SIG-M5 (cell line): Measurements from ENCODE around the gene NTF3.

Experiments
- DNase-seq: peaks from one replicate; lab custom pipeline; 2025; lab: John Stamatoyannopoulos, UW

Gene NTF3

GRCh38 chr12:5432011-5432400 lies at the start of gene NTF3:
NTF3 (plus strand) TSS chr12:5432108; CDS start chr12:5432325, 217 bp downstream.
- no peak for DNase-seq

- no peak for DNase-seq
Measured at GRCh38 chr12:5384015-5384414, 47.9 kb upstream of the NTF3 start.

- no peak for DNase-seq
Measured at GRCh38 chr12:5388581-5389535, 43.0 kb upstream of the NTF3 start.

GRCh38 chr12:5390174-5390799 lies 41.6 kb upstream of the NTF3 start:
- DNase-seq = no peak

- DNase-seq = no peak
Measured at GRCh38 chr12:5391653-5392052, 40.3 kb upstream of the NTF3 start.

DNA sequence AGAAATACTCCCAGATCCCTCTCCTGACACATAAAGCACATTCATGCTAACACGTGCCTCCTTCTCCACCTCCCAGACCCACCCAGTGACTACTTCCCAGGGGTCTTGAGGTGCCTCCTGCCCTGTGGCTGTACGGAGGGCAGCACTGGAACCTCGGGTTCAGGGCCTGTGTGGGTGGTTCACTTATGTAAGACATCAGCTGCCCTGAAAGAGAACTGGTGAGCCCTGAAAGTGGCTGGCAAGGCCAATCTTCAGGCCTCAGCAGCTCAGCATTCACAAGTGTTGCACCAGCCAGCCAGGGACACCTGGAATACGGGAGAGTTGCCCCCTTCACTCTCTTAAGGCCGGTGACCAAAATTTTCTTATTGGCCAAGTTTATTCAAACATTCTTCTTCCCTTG lies 38.9 kb upstream of the NTF3 start:
- DNase-seq = no peak

DNA sequence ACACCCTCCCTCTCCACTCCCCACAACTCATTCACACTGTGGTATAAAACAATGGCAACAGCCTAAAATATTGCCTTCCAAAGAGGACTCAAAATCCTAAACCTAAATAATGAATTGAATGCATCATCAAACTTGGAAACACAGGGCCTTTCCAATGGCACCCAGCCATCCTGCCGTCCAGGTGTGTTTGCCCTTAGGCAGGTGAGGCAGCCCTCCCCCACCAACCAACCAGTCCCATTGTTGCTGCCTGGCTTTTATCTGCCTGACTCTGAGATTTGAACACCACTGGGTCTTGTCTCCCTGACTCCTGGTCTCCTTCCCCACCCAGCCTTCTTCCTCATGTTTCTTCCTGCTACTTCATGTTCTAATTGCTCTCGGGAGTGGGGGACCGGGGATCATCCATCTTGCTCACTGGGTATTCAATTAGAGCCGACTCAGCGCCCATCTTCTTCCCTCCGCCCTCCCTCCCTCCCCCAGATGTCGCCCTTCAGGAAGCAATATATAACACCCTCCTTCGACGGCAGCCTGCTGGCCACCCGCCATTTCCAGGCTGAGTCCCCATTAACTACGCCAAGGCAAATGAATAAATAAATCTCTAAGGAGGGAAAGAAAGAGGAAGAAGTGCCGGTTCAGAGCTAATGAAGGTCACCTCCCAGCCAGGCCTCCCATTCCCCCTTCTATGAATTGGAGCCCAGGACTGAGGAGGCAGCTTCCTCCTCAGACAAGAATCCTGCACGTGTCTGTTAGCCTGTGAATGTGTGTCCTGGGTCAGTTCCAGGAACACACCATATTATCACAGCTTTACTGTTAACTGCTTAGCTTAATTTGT lies 36.3 kb upstream of the NTF3 start:
- DNase-seq = no peak

- DNase-seq = no peak
Measured at GRCh38 chr12:5396541-5396940, 35.4 kb upstream of the NTF3 start.

GRCh38 chr12:5399266-5399665 lies 32.6 kb upstream of the NTF3 start:
- DNase-seq = no peak

DNA sequence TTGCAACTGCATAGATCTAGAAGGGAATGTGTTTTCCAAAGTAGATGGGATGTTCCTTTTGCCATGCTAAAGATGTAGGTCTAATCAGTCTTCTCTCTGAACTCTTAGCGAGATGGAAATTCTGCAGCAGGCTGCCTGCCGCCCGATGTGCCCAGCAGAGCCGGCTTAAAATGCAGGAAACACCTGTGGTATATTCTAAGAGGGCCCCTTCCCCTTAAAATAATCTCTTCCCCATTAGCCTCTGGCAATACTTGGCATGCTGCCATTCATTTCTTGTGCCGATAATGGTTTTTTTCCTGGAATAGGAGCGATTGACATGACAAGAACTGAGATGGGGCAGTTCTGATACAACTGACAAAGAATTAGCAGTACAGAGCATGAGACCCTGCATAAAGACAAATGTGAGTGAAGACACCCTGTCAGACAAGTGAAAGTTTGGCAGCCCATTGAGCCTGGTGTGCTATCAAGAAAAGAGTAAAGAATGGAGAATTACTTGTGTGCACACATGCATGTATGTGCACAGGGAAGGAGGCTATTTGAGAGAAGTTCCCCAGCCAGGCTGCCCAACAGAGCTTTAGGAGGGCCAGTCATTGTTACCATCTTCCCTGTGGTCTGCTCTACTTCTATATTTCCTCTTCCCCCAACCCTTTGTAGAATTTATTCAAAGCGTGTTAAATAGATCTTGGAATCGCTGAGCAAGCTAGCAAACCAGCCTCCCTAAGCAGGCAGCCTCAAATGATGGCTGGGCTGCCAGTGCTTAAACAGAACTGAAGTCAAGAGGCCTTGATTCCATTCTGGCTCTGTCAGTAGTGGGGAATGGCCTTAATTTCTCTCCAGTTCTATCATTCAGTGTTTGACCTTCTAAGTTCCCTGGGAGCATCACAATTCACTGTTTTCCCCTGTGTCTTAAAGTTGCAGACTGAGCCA lies 29.6 kb upstream of the NTF3 start:
- DNase-seq = no peak

DNA sequence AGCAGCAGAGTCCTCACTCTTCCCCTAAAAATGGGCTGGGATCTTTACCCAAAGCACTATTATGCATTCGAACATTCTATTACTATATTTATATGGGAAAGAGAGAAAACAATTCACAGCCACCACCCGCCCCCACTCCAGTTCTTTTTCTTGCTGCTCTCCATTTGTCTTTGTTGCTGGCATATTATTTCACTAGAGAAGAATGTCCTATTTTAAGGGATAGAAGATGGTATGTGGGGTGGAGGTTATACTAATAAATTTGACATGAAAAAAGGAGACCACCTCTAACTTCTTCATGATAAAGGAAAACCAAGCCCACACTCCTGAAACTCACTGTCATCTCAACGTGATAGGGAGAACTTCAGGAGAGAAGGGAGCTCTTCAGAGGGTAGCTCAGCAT lies 28.5 kb upstream of the NTF3 start:
- no peak for DNase-seq

- DNase-seq = no peak
Measured at GRCh38 chr12:5407034-5407856, 24.7 kb upstream of the NTF3 start.

DNA sequence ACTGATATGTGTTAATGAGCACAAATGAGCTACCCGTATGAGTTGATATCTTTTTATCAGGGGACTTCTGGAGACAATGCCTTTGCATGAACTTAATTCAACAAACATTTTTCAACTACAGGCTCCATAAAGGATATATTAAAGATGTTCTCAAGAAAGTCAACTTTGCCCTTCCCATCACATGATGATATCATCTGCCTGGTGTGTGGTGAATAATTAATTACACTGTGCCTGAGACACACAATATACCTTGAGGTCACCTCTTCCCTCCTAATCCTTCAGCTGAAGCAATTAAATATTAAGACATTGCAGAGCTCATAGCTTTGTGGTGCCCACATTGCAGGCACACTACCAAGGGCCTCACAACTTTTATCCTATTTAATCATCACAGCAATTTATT lies 22.3 kb upstream of the NTF3 start:
- DNase-seq = no peak

- DNase-seq = no peak
Measured at GRCh38 chr12:5416571-5416970, 15.3 kb upstream of the NTF3 start.

DNA sequence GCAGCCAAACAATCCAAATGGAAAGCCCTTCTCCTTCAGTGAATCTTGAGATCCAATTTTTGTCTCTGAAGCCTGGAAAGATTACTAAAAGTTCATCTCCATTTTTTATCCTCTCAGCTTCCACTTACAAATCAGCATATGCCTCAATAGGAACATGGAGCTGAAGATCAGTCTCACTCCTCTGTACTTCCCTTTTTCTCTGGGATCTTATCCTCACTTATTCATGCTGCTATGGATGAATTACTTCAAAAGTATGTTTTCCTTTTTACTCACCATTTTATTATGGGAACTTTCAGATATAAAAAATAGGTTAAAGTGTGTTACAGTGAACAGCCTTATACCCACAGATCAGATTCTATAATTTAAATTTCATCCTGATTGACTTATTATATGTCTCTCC lies 14.4 kb upstream of the NTF3 start:
- DNase-seq = no peak

DNA sequence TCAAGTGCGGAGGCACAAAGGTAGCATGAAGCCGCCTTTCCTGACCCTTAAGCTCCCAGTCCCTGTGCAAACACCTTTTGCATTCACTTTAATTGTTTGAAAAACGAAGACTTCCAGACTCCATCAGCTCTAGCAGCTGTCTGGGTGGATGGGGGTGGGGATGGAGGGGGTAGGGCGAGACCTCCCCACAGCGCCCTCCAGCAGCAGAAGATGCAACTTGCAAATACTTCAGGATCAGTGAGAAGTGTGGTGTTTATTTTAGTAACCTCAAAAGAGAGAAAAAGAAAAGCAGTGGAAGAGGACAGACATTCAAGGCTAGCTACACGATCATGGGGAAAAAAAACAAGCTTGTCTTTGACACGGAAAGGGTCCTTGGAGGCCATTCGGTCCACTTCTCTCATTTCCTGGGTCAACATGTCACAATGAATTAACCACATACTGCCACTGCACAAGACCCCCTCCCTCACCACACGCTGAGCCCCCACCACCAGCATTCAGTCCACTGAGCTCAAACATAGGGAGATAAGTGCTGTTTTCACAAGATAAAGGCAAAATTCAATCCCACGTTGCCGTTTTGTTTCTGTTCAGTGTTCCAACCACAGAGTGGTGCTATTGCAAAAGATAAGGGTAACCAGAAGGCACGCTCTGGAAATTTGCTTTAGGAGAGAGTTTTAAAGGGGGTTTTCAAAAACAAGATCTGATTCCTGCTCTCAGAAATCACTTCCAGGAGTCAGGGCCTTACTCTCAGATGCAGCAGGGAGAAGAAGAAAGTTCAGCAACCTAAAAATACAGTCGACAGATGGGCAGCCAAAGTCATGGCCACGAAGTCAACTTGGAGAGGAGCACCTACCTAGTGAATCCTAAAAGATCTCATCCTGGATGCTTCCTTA lies 3.3 kb upstream of the NTF3 start:
- no peak for DNase-seq

- no peak for DNase-seq
Measured at GRCh38 chr12:5429741-5430557, 2.0 kb upstream of the NTF3 start.
